SW 1271 (cell line): ENCODE results near the gene FMN1.

ENCODE experiments used
- DNase-seq, 2 experiments: peaks; one replicate each; lab custom pipeline; 2025; lab: John Stamatoyannopoulos, UW

FMN1 gene

DNA sequence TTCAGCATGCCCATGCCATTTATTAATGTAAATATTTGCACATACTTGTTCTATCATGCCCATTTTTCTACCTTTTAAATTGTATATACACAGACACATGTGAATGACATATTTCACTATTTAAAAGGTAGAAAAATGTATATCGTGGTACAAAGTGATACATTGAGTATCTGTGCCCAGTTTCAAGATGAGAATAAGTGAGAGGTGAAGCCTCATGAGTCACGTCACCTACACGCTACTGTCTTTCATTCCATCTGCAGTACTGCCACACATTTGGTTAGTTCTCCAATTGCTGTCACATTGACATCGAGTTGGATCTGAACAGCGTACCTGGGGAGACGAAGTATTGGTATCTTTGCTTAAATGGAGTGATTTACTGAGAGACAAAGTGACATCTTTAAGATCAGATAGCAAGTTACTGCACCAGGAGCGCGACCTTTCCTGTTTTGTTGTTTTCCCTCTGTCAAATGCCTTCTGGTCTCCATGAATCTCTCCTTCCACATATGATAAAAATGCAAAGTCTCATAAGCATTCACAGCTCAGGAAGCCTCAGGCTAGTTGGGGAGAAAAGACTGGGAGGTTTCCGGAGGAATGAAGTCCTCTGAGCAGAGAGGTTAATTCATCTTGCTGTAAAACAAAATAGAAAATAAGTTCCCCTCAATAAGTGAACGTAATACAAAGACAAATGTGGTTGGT, 464.7 kb downstream of the FMN1 start:
- no peak for DNase-seq

DNA sequence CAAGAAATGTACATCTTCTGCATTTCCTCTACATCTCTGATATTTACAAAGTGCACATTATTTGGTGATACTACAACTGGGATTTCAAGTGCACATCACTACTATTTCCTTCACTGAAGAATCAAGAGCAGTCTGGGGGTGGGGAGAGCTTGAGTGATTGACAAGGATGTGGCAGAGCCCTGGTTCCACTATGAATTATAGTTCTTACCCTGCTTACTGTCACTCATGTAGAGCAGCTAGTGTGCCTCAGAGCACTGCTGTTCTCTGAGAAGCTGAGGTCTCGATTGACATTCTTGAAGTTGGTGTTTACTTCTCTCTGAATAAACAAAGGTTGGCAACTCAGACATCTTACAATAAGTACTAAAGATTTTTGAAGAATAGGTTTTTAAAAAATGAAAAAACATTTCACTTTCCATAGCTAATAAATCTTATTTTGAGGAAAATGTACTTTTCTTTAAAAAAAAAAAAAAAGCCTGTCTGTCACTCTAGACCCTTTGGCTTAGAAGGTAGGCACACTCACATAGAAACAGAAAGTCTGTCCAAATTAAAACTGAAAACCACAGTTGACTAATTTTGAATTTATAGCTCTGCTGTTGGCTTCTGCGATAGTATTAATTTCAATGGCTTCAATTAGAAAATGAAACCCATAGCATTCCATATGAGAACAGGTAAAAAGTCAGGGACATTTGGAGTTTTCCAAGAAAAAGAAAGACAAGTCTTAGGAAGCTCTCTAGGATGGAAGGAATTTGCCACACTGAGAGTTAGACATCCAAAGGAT, 471.2 kb downstream of the FMN1 start:
- DNase-seq = no peak

DNA sequence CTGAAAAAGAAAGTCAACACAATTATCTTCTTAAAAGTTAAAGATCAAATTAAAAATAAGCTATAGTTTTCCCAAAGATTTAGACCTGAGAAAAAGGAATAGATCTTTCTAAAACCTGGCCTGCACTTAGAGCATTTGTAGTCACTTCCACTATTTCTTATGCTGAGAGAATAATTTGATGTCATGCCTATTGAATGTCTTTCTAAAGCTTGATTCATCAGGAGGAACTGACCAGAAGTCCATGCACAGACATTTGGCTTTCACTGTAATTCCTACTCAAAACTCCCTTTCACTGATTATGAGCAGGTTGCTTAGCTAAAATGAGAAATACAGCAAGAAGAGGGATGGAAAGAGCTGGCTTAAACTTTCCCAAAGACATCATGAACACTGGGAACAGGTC, 472.4 kb downstream of the FMN1 start:
- no peak for DNase-seq

DNA sequence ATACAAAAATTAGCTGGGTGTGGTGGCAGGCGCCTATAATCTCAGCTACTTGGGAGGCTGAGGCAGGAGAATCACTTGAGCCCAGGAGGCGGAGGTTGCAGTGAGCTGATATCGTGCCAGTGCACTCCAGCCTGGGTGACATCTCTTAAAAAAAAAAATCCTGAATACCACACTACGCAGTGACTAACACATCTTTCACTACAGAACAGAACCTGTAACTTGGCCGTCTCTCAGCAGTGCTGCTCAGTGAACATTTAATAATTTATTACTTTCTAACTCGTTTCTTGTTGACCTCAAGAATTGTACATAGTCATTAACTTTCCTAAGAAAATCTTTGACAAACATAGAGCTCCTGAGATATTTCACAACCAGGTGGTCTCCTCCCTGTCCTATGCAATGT, 472.9 kb downstream of the FMN1 start:
- no peak for DNase-seq

DNA sequence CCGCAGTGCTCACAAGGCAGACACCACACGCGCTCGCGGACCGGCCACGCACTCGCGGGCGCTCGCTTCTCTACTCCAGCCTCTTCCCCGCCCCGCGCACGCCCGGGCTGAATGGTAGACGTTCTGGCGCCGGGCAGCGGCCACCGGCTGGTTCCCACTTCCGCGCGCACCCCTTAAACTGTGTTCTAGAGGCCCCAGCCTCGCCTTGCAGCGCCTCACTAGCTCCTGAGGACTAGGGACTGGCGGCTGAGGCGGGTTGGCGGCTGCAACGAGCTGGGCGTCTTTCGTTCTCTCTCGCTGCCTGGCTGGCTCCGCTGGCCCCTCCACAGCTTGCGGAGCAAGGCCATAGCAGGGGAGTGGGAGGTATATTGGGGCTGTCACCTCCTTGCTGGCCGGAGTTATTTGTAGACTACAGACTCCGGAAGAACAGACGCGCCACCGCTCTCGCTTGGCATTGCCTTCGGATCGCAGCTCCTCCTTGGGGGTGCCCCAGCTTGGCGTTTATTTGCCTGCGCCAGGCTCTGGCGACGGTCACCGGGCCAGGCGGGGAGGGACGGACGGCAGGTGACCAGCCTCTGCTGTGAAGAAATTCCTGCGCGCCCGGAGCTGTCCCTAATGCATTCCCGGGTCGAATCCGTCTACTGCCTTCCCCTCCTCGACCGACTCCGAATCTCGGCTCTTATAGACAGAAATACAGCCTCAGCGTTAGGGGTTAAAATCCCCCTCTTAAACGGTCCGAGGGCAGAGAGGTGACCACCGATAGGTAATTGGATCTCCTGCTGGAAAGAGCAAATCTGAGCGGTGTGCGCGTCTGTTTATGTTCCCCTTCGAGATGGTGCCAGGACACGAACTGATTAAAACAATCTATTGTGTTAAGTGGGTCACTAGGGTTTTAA, 475.4 kb downstream of the FMN1 start:
- no peak for DNase-seq

DNA sequence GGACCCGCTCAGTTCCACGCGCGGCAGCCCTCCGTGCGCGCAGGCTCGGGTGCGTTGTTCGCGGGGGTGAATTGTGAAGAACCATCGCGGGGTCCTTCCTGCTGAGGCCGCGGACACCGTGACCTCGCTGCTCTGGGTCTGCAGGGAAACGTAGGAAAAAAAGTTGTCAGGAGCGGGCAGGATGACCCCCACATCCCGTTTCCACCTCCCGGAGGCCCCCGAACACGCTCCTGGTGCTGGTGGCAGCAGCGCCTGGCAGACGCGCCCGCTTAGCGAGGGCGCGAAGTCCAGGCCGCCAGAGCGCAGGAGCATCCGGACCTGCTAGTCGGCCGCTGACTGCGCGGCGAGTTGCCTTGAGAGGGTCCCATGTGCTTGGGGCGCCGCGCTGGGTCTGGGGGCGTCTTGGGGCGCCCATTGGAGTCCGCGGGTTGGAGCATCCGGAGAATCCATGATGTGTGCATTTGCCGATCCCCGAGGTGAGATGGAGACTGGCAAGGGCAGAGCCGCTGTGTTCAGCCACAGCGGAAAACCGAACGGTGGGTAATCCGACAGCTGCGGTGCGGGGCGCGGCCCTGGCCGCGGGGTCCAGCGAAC, 476.2 kb downstream of the FMN1 start:
- no peak for DNase-seq

DNA sequence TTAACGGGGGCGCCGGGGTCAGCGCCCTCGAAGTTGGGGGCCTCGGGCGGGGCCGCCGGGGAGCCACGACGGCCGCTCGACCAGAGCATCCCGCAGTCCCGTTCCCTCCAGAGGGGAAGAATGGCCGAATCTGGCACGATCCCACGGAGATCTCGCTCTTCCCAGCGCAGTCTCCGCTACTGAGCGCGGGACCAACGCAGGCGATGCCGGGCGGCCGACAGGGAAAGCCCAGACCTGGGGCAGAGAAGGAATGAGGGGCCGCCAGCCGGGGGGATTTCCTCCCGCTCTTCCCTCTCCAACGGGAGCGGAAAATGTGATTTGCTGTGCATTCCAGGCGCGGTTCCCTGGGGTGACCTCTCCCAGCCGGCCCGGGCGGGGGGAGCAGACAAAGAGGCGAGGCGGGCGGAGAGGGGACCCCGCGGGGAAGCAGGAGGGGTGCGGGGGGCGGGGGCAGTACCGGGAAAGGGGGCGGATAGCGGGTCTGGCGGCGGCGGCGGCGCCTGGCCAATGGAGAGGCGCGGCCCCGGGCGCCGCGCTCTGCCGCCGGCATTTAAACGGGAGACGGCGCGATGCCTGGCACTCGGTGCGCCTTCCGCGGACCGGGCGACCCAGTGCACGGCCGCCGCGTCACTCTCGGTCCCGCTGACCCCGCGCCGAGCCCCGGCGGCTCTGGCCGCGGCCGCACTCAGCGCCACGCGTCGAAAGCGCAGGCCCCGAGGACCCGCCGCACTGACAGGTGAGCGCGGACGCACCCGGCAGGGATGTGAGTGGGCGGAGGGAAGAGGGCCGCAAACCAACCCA, 476.9 kb downstream of the FMN1 start, which contains the start of gene GREM1:
Gene GREM1, plus strand, starts transcription at position 579 of the 801 bp plus-strand sequence. CDS start 12,687 bp downstream, outside the sequence.
- no peak for DNase-seq

DNA sequence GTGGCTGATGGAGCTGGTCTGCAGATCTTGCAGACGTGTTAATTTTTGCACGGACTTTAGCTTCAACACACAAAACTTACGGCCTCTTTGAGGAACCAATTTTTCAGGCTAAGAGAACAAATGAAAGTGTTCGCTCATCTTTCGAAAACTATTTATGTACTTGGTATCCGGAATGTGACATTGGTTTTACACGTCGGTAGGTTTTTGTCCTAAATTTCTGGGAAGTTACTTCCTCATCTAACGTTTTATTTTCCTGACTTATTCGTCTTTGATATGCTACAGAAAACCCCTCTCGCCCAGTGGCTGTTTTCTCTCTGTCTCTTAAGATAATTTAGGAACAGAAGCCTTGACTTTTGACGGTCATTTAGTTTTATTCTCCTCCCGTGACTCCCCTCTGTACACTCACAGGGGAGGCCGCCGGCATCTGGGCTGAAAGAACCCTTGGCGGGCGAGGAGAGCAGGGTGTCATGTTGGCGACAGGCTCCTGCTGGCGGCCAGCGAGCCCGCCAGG, 477.5 kb downstream of the FMN1 start:
- DNase-seq = no peak

DNA sequence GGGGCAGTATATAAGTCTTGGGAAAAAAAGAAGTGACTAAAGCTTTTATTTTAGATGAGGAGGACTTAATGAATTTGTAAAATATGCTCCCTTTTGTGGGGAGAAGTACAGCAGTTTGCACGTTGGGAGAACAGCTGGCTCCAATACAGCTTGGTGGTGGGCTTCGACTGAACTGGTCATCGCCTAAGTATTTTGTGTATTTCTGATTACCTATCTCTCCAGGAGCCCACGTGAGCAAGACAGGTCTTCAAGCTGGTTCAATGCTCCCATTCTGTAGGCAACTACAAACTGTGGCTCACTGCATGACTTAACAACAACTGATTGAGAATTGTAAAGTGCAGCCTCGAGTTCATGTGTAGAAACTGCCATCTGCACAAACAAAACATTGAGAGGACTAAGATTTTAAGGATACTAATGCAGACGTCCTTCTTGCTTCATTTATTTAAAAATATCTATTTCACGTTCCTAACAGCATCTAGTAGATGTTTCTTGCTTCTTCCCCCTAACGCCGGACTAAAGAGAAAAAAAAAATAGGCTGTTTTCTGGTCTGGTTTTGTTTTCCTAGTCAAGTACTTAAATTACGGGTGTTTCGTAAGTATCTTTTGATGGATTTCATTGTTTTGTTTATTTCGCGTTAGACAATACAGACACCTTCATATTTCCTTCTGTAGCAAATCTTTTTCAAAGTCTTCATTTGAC, 478.1 kb downstream of the FMN1 start:
- no peak for DNase-seq
